ENCODE data around the gene DNAJC18.
"Not testable (repeated sequence)": the region's sequence is repeated elsewhere in the genome, so short reads cannot be mapped to it uniquely, and the experiment has no call there.

The DNAJC18 gene

DNA sequence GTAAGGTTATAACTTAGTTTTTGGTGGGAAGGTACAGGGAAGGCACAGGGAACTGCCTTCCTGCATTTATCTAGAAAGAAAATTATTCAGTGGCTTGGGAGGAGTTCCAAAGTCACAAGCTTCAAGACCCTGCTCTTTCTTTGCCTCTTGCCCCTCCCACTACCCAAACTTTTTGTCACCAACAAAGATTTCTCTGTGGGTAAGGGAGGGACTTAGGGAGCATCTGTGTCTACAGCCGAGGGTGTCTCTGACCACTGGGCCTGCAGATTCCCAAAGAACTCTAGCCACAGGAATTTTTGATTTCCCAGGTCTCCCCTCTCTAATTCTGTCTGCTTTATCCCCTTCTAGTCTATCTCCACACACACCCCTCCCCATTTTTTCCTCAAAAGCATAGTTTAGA is 21.1 kb upstream of the DNAJC18 start:
- no peak for DNase-seq

DNA sequence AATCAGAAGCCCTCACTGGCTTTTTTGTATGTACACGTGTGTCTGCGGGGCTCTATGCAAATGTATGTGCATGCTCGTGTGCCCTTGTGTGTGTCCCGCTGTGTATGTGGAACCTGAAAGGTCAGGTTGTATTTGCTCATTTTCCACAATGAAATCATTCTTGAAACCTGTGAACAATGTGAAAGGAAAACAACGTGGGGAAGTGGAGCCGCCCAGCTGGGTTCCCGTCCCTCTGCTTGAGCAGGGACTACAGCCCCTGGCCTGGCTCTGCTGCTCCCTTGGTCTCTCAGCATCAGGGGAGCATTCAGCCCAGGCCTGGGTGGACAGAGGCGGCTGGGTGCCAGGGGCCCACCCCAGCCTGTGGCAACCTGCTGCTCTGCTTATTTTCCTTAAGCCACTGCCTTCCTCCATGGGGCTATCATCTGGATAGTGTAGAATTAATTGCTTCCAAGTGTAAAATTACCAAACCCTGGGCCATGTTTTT is 20.2 kb upstream of the DNAJC18 start:
- no peak for DNase-seq

DNA sequence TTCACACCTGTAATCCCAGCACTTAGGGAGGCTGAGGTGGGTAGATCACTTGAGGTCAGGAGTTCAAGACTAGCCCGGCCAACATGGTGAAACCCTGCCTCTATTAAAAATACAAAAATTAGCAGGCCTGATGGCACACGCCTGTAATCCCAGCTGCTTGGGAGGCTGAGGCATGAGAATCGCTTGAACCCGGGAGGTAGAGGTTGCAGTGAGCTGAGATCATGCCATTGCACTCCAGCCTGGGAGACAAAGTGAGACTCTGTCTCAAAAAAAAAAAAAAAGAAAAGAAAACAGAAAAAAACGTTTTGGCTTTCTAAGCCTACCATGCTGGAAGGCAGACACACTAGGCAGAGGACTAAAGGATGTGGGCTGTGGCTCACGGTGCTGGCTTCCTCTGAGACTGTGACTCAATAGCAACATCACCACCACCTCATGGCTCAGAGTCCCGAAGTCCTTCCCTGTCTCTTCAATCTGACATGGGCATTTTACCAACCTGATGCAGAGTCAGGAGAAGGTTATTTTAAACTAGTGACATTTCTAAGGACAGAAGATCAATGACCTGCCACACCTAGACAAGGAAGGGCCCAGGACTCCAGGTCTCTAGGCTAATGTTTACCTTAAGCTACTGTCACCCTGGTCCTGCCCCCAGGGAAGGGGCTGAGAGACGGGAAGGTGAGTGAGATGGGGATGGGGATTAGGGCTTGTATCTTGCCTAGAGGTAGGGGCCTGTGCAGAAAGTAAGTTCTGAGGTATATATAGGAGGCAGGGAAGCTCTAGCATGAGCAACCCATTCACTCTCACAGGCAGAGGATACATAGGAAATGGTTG is 19.5 kb upstream of the DNAJC18 start:
- DNase-seq: no peak

DNA sequence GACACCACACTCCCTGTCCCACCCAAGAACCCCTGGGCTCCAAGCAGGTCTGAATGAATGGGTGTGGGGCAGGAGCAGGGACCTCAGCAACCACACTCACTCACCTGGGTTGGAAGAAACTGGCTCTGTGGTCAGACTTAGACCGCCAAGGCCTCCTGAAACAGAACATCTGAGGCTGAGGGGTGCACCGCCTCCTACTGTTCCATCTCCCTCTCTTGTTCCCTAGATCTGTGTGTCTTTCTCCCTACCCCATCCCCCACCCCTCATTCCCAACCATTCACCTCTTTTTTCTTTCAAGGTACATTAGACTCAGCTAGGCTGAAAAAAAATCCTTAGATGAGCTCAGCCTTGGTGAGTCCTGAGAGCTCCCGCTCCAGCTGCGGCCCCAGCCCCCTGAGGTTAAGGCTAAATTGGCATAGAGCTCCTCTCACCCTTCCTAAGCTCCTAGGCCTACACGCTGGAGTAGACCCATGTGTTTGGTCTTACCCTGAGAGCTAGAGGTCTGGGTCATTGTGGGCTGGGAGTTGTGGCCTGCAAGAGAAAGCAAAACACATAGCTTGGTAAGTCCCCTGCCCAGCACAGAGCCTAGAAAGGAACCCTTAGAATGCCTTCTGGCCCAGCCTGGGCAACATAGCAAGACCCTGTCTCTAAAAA is 18.5 kb upstream of the DNAJC18 start:
- no peak for DNase-seq

DNA sequence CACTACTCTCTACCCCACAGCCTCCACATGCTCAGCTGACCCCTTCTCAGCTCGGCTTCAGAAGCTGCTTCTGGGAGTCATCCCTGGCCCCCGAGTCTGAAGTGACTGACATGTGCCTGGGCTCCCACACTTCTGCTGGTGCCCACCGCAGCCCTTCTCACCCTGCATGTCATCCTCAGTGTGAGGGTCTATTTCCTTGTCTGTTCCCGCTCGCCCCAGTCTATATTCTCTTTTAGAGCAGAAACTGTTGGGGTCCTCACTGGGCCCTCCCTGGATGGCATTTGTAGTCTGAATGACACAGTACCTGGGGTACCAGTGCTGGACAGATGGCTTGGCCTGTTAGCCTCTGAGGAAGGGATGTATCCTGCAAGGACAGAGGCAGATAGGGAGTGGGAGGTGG is 17.9 kb upstream of the DNAJC18 start:
- DNase-seq: no peak

DNA sequence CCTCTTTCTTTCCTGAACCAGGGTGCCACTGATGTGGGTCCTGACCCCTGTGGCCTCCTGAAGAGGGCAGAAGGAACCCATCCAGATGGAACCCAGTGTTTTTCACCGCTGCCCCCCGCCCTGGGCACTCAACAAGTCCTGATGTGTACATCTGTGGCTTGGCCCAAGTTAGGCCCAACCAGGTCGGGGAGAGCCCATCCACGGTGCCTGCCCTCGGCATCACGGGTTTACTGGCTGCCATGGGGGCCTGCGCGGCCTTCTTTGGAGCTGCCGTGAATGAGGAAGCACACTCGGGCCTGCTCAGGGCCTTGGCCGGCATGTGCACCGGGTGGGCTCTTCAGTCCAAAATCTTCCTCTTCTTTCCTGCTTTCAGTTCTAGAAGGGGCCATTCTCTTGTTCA is 17.5 kb upstream of the DNAJC18 start:
- DNase-seq: no peak

DNA sequence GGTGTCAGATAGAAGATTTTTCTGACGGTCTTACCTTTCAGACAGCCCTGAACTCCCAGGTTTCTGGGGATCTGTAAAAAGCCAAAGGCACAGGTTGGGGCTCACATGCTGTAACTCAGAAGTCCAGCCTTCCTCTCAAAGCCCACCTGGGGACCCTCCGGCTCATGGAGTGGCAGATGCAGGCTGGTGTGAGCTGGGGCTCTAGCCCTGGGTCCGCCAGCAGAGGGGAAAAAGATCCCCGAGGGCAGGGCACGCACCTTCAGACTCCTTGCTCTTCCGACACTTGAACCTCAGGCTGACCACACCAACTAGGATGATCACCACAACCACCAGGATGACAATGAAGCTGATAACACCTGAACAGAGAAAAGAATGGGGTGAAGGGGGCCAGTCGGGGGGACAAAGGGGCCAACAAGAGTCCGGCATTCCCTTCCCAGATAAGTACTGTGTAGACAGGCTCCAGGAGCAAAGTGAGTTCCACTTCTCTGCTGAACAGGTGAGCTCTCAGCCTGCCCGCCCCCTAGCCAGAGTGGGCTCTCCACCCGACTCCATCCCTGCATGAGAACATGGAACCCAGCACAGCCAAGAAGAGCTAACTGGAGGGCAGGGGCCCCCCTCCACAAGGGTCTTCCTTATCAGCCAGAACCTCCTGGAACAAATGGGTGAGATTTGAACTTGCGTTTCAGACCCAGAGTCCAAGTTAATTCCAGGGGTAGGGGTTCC is 15.4 kb upstream of the DNAJC18 start:
- no peak for DNase-seq

DNA sequence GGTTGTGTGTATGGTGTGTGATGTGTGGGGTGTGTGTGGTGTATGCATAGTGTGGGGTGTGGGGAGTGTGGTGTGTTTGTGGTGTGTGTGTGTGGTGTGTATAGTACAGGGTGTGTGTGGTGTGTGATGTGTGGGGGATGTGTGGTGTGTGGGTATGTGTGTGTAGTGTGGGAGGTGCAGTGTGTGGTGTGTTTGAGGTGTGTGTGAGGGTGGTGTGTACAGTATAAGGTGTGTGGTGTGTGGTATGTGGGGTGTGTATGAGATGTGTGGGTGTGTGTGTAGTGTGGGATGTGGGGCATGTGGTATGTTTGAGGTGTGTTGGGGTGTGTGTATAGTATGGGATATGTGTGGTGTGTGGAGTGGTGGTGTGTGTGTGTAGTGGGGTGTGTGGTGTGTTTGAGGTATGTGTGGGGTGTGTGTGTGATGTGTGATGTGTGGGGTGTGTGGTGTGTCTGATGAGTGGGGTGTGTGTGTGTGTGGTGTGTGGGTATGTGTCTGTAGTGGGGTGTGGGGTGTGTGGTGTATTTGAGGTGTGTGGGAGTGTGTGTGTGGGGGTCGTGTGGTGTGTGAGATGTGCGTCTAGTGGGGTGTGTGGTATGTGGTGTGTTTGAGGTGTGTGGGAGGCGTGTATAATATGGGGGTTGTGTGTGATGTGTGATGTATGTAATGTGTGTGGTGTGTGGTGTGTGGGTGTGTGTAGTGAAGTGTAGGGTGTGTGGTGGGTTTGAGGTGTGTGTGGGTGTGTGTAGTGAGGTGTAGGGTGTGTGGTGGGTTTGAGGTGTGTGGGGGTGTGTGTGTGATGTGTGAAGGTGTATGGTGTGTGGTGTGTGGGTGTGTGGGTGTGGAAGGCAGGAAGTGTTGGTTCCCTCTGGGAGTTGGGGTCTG is 14.6 kb upstream of the DNAJC18 start:
- DNase-seq: no peak

DNA sequence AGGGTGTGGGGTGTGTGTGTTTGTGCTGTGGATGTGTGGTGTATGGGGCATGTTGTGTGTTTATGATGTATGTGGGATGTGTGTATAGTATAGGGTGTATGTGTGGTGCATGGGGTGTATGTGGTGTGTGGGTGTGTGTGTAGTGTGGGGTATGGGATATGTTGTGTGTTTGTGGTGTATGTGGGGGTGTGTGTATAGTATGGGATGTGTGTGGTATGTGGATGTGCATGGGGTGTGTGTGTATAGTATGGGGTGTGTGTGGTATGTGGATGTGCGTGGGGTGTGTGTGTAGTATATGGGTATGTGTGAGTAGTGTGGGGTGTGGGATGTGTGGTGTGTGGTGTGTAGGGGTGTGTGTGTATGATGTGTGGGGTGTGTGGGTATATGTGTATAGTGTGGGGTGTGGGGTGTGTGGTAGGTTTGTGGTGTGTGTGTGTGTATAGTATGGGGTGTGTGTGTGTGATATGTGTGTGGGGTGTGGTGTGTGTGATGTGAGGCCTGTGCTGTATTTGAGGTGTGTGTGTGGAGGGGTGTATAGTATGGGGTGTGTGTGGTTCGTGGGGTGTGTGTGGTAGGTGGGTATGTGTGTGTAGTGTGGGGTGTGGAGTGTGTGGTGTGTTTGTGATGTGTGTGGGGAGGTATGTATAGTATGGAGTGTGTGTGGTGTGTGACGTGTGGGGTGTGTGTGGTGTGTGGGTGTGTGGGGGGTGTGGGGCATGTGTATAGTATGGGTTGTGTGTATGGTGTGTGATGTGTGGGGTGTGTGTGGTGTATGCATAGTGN is 12.7 kb upstream of the DNAJC18 start:
- no peak for DNase-seq

DNA sequence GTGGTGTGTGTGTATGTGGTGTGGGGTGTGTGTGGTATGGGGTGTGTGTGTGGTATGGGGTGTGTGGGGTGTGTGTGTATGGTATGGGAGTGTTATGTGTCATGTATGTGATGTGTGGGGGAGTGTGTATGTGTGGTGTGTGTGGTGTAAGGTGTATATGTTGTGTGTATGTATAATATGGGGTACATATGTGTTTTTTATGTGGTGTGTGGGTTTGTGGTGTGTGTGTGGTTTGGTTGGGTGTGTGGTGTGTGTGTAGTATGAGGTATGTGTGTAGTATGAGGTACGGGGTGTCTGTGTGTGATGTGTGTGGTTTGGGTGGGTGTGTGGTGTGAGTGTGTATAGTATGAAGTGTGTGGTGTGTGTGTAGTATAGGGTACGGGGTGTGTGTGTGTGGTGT is 11.9 kb upstream of the DNAJC18 start:
- DNase-seq: no peak

DNA sequence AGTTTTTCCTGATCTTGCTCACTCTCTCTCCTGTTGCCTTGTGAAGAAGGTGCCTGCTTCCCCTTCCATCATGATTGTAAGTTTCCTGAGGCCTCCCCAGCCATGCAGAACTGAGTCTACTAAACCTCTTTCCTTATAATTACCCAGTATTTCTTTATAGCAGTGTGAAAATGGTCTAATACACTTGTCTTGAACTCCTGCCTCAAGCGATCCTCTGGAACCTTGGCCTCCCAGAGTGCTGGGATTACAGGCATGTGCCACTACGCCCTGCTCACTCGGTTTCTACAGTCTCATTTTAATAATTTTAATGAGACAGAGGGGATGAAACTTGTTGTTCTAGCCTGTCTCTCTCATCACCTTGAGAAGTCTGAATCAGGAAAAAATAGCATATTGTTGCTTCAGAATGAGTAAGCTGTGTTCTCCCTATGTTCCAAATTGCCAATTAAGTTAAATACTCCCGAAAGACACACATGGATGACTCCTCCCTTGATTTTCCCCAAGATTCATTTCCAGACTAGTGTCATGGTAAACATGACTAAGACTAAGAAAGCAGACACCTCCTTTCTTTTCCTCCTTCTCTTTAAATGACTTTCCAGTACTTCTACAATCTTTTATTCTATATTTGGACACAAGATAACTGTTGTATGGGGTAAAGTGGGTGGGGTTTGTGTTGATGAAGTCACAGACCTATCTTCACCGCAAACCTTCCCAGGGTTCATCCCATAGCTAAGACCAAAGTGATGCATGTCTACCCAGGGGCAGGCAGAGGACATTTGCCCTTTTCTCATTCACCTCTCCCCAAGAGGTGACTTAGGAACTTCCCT is 7.8 kb upstream of the DNAJC18 start:
- DNase-seq: no peak

DNA sequence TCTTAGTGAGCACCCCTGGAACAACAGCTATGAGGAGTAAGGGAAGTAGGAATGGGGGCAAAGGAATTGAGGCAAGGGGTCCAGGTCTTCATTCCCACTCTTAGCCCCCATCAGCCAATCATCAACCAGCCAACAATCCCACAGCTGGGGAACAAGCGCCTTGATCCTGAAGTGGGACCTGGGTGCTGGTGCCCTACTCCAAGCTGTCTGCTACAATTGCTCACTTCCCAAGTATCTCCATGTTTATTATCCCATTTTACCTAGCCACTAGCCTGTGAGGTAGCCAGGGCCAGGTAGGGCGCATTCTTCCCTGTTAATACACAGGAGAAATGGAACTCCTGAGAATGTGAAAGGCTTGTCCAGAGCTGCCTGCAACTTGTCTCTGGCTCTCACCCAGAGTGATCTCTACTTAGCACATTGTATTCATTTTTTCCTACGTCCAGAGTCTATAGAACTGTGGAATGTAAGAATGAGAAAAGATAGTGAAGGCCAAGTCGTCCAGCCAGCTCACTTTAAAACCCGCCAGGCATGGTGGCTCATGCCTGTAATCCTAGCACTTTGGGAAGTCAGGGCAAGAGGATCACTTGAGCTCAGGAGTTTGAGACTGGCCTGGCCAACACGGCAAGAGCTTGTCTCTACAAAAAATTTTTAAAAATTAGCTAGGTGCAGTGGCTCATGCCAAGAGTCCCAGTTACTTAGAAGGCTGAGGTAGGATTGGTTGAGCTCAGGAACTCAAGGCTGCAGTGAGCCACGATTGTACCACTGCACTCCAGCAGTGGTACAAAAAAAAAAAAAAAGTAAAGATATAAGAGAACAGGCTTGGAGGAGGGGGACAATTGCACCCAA is 6.2 kb upstream of the DNAJC18 start:
- no peak for DNase-seq

DNA sequence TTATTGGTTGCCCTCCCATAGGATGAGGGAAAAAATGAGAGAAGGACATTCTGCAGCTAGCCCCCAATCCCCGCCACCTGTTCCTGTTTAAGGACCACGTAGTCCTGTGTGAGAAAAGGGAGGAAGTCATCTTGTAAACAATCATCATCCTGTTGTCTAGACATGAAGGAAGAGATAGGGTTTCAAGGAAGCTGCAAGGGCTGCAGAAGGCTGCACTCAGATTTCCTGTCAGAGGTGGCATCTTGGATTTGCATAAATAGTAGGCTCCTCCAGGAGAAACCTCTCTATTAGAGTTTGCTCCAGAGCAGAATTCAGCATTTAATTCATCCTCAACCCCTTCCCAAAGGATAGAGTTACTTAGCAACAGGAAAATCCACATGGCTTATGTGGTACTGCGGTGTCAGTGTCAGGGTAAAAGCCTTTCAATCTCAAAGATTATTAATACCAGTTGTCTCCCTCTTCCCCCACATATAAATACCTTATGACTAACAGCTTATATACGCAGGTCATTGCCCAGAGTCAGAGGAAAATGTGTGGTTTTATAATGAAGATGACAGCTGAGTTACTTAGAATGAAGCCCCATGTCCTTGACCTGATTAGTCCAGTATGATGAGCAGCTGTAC is 4.6 kb upstream of the DNAJC18 start:
- DNase-seq: no peak

DNA sequence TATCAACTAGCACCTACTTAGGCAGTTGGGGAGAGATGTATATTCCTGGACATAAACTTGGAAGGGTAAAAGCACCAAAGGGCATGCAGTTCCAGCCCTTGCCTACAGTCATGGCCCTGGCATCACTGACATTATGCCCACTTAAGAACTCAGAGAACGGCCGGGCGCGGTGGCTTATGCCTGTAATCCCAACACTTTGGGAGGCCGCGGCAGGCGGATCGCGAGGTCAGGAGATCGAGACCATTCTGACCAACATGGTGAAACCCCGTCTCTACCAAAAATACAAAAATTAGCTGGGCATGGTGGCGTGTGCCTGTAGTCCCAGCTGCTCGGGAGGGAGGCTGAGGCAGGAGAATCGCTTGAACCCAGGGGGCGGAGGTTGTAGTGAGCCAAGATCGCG is 1.1 kb upstream of the DNAJC18 start:
- DNase-seq: not testable (repeated sequence)

DNA sequence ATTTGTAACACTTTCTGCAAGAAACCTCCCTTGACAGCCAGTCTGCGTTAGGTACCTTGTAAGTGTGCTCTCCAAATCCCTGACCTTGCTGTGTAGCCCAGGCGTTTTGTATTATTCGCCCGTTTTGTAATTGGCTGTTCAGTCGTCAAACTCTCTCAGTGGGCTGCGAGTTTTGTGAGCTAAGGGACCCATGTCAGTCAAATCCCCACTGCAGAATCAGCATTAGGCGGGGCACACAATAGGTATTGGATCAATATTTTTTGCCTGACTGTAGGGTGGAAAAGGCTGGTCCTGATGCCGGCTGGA is 665 bp downstream of the DNAJC18 start:
- DNase-seq: peak in 1 of 3 experiments; percentile 35

DNA sequence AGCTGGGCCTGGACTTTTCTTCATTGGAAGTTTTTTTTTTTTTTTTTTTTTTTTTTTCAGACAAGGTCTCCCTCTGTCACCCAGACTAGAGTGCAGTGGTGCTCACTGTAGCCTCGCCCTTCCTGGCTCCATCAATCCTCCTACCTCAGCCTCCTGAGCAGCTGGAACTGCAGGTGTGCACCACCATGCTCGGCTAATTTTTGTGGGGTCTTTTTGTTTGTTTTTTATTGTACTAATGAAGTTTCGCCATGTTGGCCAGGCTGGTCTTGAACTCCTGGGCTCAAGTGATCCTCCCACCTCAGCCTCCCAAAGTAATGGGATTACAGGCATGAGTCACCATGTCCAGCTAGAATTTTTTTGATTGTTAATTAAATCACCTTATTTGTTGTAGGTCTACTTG is 3.6 kb downstream of the DNAJC18 start:
- DNase-seq: no peak

DNA sequence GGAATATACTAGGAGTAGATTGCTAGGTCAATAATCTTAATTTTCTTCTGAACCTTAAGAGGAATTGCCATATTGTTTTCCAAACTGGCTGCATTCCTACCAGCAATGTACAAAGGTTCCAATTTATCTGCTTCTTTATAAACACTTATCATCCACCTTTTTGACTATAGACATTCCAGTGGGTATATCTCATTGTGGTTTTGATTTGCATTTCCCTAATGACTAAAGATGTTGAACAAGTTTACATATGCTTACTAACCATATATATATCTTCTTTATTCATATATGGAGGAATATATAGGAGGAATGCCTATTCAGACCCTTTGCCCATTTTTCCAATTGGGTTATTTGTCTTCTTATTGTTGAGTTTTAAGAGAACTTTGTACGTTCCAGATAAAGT is 7.6 kb downstream of the DNAJC18 start:
- DNase-seq: no peak

DNA sequence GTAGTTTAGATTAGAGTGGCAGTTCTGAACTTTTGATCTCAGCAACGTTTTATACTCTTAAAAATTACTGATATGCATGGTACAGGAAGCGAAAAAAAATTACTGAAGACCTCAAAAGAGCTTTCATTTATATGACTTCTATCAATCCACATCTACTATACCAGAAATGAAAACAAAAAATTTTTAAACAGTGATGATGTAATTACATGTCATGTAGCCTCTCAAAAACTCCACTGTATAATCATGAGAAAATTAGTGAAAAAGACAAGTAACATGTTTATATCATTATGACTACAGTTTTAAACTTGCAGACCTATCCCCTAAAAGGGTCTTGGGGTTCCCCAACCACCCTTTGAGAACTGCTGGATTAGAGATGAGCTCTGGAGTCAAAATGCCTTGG is 9.3 kb downstream of the DNAJC18 start:
- DNase-seq: no peak

DNA sequence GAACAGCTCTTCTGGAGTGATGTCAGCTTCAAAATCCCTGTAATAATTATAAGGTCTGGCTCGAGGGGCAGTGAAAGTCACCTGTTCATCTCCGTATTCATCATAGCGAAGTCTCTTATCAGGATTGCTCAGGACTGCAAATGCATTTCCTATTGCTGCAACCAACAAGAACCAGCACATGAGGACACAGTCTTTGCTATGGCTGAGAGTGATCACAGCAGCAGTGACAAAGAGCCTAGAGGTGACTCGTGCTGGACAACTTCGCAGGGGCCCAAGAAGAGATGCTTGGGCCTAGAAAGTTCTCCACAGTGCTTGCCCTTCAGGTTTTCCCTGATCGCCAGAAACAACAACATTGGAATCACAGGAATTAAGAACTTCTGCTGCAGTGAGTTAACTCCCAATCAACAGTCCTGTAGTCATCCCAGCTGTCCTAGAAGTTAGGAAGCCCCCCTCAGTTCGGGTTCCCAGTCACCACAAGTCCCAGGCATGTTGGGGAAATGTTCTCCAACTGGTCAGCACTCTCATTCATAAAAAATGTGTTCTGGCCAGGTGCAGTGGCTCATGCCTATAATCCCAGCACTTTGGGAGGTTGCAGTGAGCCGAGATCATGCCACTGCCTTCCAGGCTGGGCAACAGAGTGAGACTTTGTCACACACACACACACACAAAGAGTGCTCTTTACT is 13.0 kb downstream of the DNAJC18 start:
- DNase-seq: no peak
